Ishikawa (cell line): ENCODE measurements around the gene CD226.

Experiments used
- CREB1 ChIP-seq: IDR thresholded peaks from 2 replicates; pipeline ENCODE4 v1.6.1; 2012; ENCODE audit warnings: low read depth
- RAD21 ChIP-seq: IDR thresholded peaks from 2 replicates; pipeline ENCODE4 v1.6.1; 2012; ENCODE audit warnings: low read depth
- TAF1 ChIP-seq: IDR thresholded peaks from 2 replicates; pipeline ENCODE4 v1.6.1; 2012; ENCODE audit warnings: low read depth, mild to moderate bottlenecking
- YY1 ChIP-seq: IDR thresholded peaks from 2 replicates; pipeline ENCODE4 v1.6.1; 2012; ENCODE audit warnings: low read depth
- TF ChIP-seq, protein P1 (sequence below): IDR thresholded peaks from 2 replicates; pipeline ENCODE4 v1.6.1; 2012; ENCODE audit warnings: low read depth, mild to moderate bottlenecking

DNA sequence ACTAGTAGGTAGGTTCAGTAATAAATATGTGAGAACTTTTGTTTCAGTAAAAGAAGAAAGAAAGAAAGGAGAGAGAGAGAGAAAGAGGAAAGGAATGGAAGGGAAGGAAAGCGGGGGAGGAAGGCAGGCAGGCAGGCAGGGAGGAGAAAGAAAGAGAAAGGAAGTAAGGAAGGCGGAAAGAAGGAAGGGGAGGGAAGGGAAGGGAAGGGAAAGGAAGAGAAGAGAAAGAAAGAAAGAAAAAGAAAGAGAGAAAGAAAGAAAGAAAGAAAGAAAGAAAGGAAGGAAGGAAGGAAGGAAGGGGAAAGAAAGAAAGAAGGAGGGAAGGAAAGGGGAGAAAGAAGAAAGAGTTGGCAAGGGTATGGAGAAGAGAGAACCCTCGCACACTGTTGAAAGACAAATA is 67.6 kb downstream of the CD226 start:
- TF ChIP-seq CREB1 (no peak), YY1 (no peak), TAF1 (no peak), RAD21 (no peak)
- TF ChIP-seq, protein P1, sequence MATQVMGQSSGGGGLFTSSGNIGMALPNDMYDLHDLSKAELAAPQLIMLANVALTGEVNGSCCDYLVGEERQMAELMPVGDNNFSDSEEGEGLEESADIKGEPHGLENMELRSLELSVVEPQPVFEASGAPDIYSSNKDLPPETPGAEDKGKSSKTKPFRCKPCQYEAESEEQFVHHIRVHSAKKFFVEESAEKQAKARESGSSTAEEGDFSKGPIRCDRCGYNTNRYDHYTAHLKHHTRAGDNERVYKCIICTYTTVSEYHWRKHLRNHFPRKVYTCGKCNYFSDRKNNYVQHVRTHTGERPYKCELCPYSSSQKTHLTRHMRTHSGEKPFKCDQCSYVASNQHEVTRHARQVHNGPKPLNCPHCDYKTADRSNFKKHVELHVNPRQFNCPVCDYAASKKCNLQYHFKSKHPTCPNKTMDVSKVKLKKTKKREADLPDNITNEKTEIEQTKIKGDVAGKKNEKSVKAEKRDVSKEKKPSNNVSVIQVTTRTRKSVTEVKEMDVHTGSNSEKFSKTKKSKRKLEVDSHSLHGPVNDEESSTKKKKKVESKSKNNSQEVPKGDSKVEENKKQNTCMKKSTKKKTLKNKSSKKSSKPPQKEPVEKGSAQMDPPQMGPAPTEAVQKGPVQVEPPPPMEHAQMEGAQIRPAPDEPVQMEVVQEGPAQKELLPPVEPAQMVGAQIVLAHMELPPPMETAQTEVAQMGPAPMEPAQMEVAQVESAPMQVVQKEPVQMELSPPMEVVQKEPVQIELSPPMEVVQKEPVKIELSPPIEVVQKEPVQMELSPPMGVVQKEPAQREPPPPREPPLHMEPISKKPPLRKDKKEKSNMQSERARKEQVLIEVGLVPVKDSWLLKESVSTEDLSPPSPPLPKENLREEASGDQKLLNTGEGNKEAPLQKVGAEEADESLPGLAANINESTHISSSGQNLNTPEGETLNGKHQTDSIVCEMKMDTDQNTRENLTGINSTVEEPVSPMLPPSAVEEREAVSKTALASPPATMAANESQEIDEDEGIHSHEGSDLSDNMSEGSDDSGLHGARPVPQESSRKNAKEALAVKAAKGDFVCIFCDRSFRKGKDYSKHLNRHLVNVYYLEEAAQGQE = no peak
